Hepatocyte (in vitro differentiated cells): ENCODE measurements around the gene LGI4. TPM values are rescaled to one million over a fixed set of nuclear protein-coding genes. Genes with fewer than 3 reads are reported as not detected.
A peak's percentile ranks its signal among the peaks of the same experiment; 100 is the strongest.

Experiments used
- DNase-seq: peaks from one replicate; pipeline ENCODE4 v3.0.0-alpha.2; 2016; ENCODE audit warnings: low spot score
- H2AFZ ChIP-seq: fragments of 200-600 bp; sonication (generic); 2 replicates; pipeline ENCODE4 v1.6.0; 2016; ENCODE audit warnings: antibody characterized with exemption, mild to moderate bottlenecking
- H3K27ac ChIP-seq: fragments of 200-600 bp; sonication (generic); 2 replicates; pipeline ENCODE4 v1.5.1; 2016; ENCODE audit warnings: mild to moderate bottlenecking
- H3K27me3 ChIP-seq: fragments of 200-600 bp; sonication (generic); 2 replicates; pipeline ENCODE4 v1.6.1; 2016
- H3K36me3 ChIP-seq: fragments of 200-600 bp; sonication (generic); replicated peaks from 2 replicates; pipeline ENCODE4 v1.5.1; 2016; ENCODE audit warnings: low read depth; ENCODE audit not compliant: insufficient read depth
- H3K4me1 ChIP-seq: fragments of 200-600 bp; sonication (generic); 2 replicates; pipeline ENCODE4 v1.5.1; 2016; ENCODE audit warnings: mild to moderate bottlenecking, moderate library complexity; ENCODE audit not compliant: insufficient read depth
- H3K4me2 ChIP-seq: fragments of 200-600 bp; sonication (generic); 2 replicates; pipeline ENCODE4 v1.6.0; 2016
- H3K4me3 ChIP-seq: fragments of 200-600 bp; sonication (generic); 2 replicates; pipeline ENCODE4 v1.5.1; 2016; ENCODE audit warnings: mild to moderate bottlenecking
- H3K79me2 ChIP-seq: fragments of 200-600 bp; sonication (generic); 2 replicates; pipeline ENCODE4 v1.6.0; 2017; ENCODE audit warnings: mild to moderate bottlenecking
- H3K9me2 ChIP-seq: fragments of 200-600 bp; sonication (generic); replicated peaks from 2 replicates; pipeline ENCODE4 v1.6.0; 2017; ENCODE audit warnings: mild to moderate bottlenecking; ENCODE audit not compliant: insufficient read depth
- H3K9me3 ChIP-seq: fragments of 200-600 bp; sonication (generic); 2 replicates; pipeline ENCODE4 v1.5.1; 2016; ENCODE audit warnings: low read depth, mild to moderate bottlenecking
- H4K20me1 ChIP-seq: fragments of 200-600 bp; sonication (generic); 2 replicates; pipeline ENCODE4 v1.6.0; 2016; ENCODE audit warnings: mild to moderate bottlenecking; ENCODE audit not compliant: insufficient read depth, poor library complexity, severe bottlenecking
- EZH2 ChIP-seq: fragments of 200-600 bp; sonication (generic); IDR thresholded peaks from 2 replicates; pipeline ENCODE4 v1.6.1; 2016; ENCODE audit warnings: antibody characterized with exemption, mild to moderate bottlenecking, borderline replicate concordance
- EZH2phosphoT487 ChIP-seq: fragments of 200-600 bp; sonication (generic); IDR thresholded peaks from one replicate; pipeline ENCODE4 v1.6.1; 2018; ENCODE audit warnings: antibody characterized with exemption, mild to moderate bottlenecking, low read depth, moderate library complexity; ENCODE audit not compliant: unreplicated experiment, severe bottlenecking
- WGBS: methylation state at CpG from one replicate; pipeline ENCODE4 v1.1.6; 2016; ENCODE audit warnings: low lambda C conversion rate; ENCODE audit errors: missing lambda C conversion rate; 5-methylcytosine and 5-hydroxymethylcytosine counted together
- polyA plus RNA-seq: library from polyadenylated mRNA; unstranded; fragments of >200 nt; fragmentation: Nextera tagmentation; extraction: Ambion mirVana; gene quantifications from 2 replicates; pipeline ENCODE4 v1.2.1, GENCODE V29; 2016
- total RNA-seq: library from RNA; depleted of rRNA; stranded (reverse); fragments of >200 nt; gene quantifications from 2 replicates; pipeline ENCODE4 v1.2.3, GENCODE V29; 2014
- TF ChIP-seq, protein P1 (sequence below): fragments of 200-600 bp; sonication (generic); IDR thresholded peaks from 2 replicates; pipeline ENCODE4 v1.5.1; 2016; ENCODE audit warnings: antibody characterized with exemption, mild to moderate bottlenecking; ENCODE audit not compliant: poor library complexity

Gene LGI4
- total and polyA plus RNA-seq, 2 experiments from 2014 or later: 5.2 to 6.3 TPM

DNA sequence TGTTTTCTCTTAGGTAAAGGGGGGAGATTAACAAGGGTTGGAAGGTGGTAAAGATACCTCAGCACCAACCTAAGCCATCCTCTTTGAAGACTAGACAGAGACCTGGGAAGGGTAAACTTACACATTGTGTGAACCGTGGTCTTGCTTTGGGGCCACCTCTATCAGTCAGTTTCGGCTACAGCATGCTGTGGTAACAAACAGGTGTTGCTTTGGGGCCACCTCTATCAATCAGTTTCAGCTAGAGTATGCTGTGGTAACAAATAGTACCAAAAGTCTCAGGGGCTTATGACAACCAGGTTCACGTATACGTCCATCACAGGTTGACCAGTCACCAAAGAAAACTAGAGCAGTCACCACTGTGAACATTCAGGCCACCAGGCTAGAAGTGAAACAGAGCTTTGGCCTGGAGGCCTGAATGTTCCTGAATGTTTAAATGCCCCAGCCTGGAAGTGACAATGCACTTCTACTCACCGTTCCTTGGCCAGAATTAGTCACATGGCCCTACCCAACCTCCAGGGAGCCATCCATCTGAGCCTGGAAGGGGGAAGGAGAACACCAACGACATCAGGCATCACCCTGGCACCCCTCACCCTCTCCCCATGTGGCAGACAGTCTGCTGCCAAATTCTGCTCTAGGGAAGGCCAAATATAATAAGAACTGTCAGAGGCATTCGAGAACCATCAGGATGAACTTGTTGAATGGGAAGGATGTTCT, 12.0 kb upstream of the LGI4 start:
- Histone ChIP-seq H3K79me2 (no peaks in the 10 kb centered on the region), H3K4me2 (no peak overlapping the region), H3K9me2 (no peaks in the 10 kb centered on the region), H3K27ac (no peak overlapping the region), H3K27me3 (peaks cover 20% of the 10 kb centered on the region), H3K9me3 (no peaks in the 10 kb centered on the region), H3K36me3 (no peaks in the 10 kb centered on the region), H3K4me3 (no peak overlapping the region), H4K20me1 (no peaks in the 10 kb centered on the region), H3K4me1 (peaks cover 9% of the 10 kb centered on the region), H2AFZ (no peak overlapping the region)
- no peak for DNase-seq
- 84% methylated on average over 7 of the region's 7 CpGs for WGBS
- TF ChIP-seq, protein P1, sequence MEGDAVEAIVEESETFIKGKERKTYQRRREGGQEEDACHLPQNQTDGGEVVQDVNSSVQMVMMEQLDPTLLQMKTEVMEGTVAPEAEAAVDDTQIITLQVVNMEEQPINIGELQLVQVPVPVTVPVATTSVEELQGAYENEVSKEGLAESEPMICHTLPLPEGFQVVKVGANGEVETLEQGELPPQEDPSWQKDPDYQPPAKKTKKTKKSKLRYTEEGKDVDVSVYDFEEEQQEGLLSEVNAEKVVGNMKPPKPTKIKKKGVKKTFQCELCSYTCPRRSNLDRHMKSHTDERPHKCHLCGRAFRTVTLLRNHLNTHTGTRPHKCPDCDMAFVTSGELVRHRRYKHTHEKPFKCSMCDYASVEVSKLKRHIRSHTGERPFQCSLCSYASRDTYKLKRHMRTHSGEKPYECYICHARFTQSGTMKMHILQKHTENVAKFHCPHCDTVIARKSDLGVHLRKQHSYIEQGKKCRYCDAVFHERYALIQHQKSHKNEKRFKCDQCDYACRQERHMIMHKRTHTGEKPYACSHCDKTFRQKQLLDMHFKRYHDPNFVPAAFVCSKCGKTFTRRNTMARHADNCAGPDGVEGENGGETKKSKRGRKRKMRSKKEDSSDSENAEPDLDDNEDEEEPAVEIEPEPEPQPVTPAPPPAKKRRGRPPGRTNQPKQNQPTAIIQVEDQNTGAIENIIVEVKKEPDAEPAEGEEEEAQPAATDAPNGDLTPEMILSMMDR: no peak
- TF ChIP-seq EZH2 (no peak), EZH2phosphoT487 (no peak)

DNA sequence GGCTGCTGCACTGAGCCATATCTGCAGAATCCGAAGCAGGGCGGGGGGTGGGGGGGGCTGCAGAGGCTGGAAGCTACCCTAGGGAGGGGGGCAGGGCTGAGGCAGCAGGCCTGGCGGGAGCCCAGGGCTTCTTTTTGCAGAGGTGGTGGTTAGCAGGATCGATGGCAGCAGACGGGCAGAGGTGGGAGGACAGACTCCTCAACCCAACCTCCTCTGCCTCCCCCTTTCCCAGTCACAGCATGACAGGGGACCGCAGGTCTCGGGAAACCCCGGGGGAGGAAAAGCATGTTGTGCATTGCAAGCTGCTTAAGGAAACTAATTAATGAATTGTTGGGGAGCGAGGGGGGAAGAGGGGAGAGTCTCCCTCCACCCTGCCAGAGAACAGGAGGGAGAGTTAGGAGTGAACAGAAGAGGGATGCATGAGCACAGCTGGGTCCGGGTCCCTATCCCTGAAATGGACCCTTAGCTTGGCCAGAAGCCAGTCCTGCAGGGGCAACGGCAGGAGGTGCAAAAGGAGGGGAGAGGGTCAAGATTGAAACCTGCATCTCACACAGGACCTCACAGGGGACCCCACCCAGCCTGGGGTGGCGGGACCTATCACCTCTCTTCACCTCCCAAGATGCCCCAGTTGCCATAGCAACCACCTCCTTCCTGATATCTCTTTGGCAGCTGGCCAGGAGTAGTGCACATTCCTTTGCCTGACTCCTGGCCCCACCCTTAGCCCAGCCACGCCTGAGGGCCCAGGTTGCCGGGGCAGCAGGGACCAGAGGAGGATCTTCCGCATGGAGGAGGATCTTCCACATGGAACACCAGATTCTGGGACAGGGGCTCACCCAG, 10.0 kb upstream of the LGI4 start:
- no peak overlapping the region for H3K27ac ChIP-seq
- H2AFZ ChIP-seq: no peak overlapping the region
- H3K4me2 ChIP-seq: no peak overlapping the region
- H3K9me2 ChIP-seq: no peaks in the 10 kb centered on the region
- H4K20me1 ChIP-seq: no peaks in the 10 kb centered on the region
- 17% methylated on average over 15 of the region's 15 CpGs for WGBS
- no peaks in the 10 kb centered on the region for H3K79me2 ChIP-seq
- no peak overlapping the region for H3K4me3 ChIP-seq
- peak; percentile 89 for DNase-seq
- H3K4me1 ChIP-seq: peaks cover 15% of the 10 kb centered on the region
- H3K9me3 ChIP-seq: no peaks in the 10 kb centered on the region
- H3K27me3 ChIP-seq: peaks cover 27% of the 10 kb centered on the region
- H3K36me3 ChIP-seq: no peaks in the 10 kb centered on the region
- TF ChIP-seq EZH2 (no peak), EZH2phosphoT487 (no peak)
- TF ChIP-seq, protein P1: no peak

DNA sequence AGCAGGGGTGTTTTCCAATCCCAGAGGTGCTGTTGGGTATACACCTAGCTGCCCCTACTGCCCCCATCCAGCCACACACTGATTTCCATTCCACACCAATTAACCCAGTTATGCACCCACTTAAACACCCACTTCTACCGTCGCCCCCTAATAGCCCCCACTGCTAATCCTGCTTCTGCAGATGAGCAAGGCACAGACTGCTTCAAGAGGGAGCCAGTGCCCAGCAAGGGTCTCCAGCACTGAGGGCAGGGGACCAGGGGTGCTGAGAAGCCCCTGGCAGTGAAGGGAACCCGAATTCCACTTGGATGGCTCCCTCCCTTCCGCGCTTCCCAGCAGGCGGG, 9.4 kb upstream of the LGI4 start:
- H3K4me1 ChIP-seq: peaks cover 21% of the 10 kb centered on the region
- H3K4me3 ChIP-seq: no peak overlapping the region
- H3K27me3 ChIP-seq: peaks cover 27% of the 10 kb centered on the region
- H4K20me1 ChIP-seq: no peaks in the 10 kb centered on the region
- no peaks in the 10 kb centered on the region for H3K9me3 ChIP-seq
- no peaks in the 10 kb centered on the region for H3K36me3 ChIP-seq
- TF ChIP-seq EZH2 (no peak), EZH2phosphoT487 (no peak)
- TF ChIP-seq, protein P1: no peak
- no peaks in the 10 kb centered on the region for H3K79me2 ChIP-seq
- DNase-seq: no peak
- 24% methylated on average over 5 of the region's 6 CpGs for WGBS
- H3K27ac ChIP-seq: no peak overlapping the region
- H3K4me2 ChIP-seq: no peak overlapping the region
- H2AFZ ChIP-seq: no peak overlapping the region
- no peaks in the 10 kb centered on the region for H3K9me2 ChIP-seq
